Stomach (tissue), 4 donors: Measurements from ENCODE around the gene NETO2.

ENCODE experiments used
- CTCF ChIP-seq, 7 experiments: fragments of 450-650 bp in 4 of 7; fragments of 200-600 bp in 3 of 7; sonication (generic) in 3 of 7; IDR thresholded peaks; one replicate each; pipeline ENCODE4 v1.5.1; 2016 to 2019; ENCODE audit warnings: antibody characterized with exemption in 7 of 7, control low read depth in 2 of 7, mild to moderate bottlenecking in 1 of 7
- EP300 ChIP-seq: sonication (generic); formaldehyde crosslinking; IDR thresholded peaks from one replicate; pipeline ENCODE4 v1.6.1; 2017; ENCODE audit warnings: antibody characterized with exemption
- POLR2A ChIP-seq, 4 donors: fragments of 450-650 bp; IDR thresholded peaks; one replicate each; pipeline ENCODE4 v1.6.1; 2016; ENCODE audit warnings: antibody characterized with exemption in 4 of 4, control low read depth in 2 of 4, mild to moderate bottlenecking in 1 of 4, moderate library complexity in 1 of 4
- POLR2AphosphoS5 ChIP-seq, 3 donors: sonication (generic); formaldehyde crosslinking; IDR thresholded peaks; one replicate each; pipeline ENCODE4 v1.6.1; 2016; ENCODE audit warnings: antibody characterized with exemption in 3 of 3

GRCh38 chr16:47139561-47140185 lies 4.1 kb downstream of the NETO2 start:
- TF ChIP-seq CTCF (IDR thresholded peaks at IDR 0.05): no peak
- TF ChIP-seq POLR2AphosphoS5 (IDR thresholded peaks at IDR 0.05): no peak
- TF ChIP-seq POLR2A (IDR thresholded peaks at IDR 0.05): no peak
- TF ChIP-seq EP300: no peak
